Measurements from ENCODE around the gene CD9. TPM values are rescaled to one million over a fixed set of nuclear protein-coding genes. Genes with fewer than 3 reads are reported as not detected.

Gene CD9
- polyA plus RNA-seq, 3 donors: 164 to 181 (median 169) TPM

GRCh38 chr12:6234214-6234613, 34.0 kb downstream of the CD9 start:
- DNase-seq: no peak

DNA sequence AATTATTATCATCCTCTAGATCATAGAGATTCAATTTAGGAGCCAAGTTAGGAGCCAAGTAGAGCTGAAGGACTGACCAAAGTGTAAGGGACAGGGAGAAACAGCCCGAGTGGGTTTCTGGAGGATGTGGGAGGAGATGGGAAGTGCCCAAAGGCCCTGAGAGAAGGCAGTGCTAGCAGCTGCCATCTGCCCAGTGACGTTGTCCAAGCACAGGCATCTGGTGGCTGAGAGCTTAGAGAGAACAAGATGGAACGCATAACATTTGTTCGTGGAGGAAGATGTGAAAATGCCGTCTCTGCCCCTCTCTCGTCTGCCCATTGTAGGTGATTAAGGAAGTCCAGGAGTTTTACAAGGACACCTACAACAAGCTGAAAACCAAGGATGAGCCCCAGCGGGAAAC, 34.7 kb downstream of the CD9 start:
- DNase-seq: no peak

DNA sequence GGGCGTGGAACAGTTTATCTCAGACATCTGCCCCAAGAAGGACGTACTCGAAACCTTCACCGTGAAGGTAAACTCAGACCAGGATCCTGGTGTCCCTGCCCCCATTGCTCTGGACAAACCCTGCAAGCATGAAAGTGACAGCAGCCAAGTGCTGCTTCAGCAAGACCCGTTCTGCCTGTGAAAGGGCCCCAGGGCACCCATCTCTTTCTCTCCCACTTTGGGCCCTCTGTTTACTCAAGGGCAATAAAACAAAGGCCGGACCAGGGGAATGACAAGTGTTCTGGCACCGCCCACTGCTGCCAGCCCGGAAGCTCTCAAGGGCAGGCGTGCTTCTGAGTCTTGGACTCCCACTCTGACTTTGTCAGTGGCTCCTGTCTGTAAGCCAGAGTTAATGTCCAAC, 35.3 kb downstream of the CD9 start:
- DNase-seq: no peak

GRCh38 chr12:6235906-6236640, 35.9 kb downstream of the CD9 start:
- DNase-seq: no peak

DNA sequence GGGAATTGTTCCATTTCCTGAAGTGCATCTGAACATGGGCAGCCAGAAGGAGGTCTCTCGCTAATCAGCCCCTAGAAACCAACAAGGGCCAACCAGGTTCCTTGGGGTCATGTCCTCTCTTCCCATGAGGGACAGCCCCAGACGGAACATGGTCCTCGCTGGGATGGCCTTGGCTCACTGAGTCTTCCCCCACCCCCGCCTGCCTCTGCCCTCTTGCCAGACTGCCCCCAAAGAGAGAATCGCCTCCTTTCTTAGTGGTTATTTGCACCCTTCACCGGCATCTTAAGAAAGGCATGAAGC, 36.4 kb downstream of the CD9 start:
- no peak for DNase-seq

DNA sequence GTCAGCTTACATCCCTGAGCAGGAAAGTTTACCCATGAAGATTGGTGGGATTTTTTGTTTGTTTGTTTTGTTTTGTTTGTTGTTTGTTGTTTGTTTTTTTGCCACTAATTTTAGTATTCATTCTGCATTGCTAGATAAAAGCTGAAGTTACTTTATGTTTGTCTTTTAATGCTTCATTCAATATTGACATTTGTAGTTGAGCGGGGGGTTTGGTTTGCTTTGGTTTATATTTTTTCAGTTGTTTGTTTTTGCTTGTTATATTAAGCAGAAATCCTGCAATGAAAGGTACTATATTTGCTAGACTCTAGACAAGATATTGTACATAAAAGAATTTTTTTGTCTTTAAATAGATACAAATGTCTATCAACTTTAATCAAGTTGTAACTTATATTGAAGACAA, 37.6 kb downstream of the CD9 start:
- DNase-seq: no peak

GRCh38 chr12:6238875-6239274, 38.7 kb downstream of the CD9 start:
- DNase-seq: no peak

DNA sequence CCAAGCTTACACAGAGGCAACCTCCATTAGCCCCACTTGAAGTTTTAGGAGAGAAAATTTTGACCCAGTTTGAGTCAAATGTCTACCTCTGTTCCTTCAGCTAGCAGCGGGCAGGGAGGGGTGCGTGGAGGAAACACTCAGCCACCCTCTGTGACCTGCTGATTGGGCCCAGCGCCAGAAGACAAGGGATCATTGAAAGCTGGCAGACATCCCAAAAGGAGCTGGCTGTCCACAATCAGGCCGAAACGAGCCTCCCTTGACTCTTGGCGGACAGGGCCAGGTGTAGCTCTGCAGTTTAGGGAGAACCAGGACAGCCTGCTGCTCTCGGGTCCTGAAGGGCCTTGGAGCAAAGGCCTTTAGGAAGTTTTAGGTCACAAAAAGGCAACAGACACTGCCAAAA, 41.3 kb downstream of the CD9 start:
- no peak for DNase-seq

DNA sequence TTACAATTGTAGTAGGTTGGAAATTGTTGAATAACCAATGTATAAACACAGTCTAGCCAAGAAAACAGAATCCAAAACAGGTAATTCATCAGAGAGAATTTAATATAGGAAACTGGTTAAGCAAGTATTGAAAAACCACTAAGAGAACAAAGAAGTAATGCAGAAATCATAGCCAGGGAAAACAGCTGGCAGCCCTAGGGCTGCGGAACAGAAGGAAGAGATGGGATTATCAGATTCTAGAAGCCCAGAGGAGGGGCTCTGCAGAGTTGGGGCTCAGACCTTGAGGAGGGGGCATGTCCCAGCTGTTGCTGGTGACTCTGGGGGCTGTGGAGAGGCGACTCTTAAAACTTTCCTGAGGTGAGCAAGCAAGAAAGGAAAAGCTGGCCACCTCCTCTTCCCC, 49.4 kb downstream of the CD9 start:
- no peak for DNase-seq

- no peak for DNase-seq
Measured at GRCh38 chr12:6250343-6250742, 50.1 kb downstream of the CD9 start.

DNA sequence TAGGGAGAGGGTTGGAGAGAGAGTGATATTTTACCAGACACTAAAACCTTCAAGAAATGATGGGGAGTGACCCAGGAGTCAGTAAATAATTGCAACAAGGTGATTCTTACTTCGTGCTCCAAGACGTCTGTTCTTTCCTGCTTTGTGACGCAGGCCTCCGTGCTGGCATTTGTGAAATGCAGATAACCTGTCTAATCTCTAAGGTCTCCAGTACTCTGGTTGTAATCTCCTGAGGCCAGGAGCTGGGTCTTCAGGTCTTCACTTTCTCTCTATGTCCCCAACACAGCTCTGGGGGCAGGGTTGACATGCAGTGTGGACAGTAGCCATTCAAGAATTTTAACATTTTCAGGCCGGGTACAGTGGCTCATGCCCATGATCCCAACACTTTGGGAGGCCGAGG, 53.1 kb downstream of the CD9 start:
- DNase-seq: no peak

- no peak for DNase-seq
Measured at GRCh38 chr12:6254491-6254890, 54.3 kb downstream of the CD9 start.

- no peak for DNase-seq
Measured at GRCh38 chr12:6257007-6257406, 56.8 kb downstream of the CD9 start.

- no peak for DNase-seq
Measured at GRCh38 chr12:6262211-6262610, 62.0 kb downstream of the CD9 start.

- DNase-seq: no peak
Measured at GRCh38 chr12:6262623-6263022, 62.4 kb downstream of the CD9 start.

DNA sequence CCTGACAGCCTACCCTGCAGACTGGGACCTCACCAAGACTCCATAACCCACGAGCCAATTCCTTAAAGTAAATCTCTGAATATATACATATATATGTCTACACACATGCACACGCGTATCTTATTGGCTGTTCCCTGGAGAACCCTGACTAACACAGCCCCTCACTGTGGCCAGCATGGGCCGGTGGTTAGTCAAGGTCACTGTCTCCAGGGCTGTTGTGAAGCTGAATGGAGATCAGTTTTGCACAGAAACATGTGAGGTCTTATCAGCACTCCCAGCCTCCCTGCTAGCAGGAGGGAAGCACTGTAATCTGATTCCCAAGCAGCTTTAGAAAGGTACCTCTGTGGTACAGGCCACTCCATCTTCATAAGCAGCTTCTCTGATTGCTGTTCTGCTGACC, 63.7 kb downstream of the CD9 start:
- no peak for DNase-seq

DNA sequence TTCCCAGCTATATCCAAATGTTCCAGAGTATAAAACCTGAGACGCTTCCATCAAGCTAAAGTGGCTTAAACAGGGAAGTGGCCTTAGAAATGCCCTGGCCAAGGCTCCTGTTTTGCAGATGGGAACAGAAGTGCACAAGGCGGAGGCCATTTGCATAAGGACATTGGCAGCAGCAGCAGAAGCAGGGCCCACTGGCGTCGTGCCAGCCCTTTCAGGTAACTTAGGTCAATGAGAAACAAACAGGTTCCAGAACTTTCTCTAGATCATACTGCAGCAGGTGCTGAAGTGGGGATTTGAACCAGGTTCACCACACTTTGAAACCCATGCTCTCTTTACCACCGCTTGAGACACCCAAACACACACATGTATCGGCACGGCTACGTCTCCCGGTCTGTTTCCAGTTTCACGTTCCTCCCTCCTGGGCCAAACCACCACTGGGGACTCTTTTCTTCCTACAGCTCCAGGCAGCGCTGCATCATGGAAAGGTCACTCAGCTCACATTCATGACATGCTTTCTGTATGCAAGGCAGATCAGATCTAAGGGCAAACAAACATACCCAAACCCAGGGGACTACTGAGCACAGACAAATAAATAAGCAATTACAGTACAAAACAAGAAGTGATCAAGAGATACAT, 64.3 kb downstream of the CD9 start:
- DNase-seq: no peak

DNA sequence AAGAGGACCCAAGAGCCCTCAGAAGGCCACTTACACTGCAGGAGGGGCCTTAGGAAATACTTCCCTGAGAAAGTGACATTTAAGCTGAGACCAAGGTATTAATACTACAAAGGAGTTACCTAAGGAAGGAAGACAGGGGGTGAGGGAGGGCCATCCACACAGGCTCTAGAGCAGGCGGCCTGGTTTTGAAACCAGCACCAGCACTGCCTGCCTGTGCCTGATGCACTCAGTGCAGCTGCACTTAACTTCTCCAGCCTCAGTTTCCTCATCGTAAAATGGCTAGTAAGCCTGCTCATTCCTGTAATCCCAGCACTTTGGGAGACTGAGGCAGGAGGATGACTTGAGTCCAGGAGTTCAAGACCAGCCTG, 64.8 kb downstream of the CD9 start:
- DNase-seq: no peak

GRCh38 chr12:6266541-6266966, 66.4 kb downstream of the CD9 start:
- no peak for DNase-seq

- DNase-seq: peak; percentile 69
Measured at GRCh38 chr12:6266971-6267721, 66.9 kb downstream of the CD9 start.

DNA sequence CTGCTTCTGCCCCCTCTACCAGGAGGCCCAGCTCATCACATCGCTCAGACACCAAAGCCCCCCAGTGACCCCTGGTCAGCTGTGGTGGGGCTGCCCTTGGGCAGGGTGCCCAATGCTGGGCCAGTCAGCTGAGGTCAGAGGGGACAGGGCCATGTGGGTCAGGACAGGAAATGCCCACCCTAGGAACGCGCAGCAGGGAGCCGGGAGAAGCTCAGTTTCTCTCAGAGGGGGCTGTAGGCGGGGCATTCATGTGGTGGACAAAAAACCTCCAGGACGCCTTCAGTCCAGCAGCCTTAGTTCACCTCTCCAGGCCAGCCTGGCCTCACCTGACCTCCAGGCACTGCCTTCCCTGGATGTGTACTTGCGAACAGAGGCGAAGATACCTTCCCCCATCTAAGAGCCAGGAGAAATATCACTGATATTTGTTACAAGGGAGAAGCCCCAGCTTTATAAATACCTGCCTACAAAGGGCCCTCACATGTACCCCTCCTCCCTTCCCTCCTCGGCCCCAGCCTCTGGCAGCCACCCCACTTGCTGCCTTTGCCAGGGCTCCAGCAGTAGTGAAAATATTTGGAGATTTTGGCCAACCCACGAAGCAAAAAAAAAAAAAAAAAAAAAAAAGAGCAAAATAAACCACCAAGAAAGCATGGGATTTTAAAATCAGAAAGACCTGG, 68.4 kb downstream of the CD9 start:
- no peak for DNase-seq

GRCh38 chr12:6269986-6270385, 69.8 kb downstream of the CD9 start:
- no peak for DNase-seq

DNA sequence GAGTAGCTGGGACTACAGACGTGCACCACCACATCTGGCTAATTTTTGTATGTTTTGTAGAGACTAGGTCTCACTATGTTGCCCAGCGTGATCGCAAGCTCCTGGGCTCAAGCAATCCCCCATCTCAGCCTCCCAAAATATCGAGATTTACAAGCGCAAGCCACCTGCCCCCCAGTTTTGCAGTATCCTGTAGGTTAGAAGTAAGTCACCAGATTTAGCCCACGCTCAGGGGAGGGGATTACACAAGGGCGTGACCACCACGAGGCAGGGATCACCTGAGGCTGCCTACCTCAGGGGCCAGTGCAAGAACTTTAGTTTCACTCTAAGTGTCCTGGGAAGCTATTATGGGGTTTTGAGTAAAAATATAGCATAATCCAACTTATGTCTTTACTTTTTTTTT, 71.1 kb downstream of the CD9 start:
- DNase-seq: no peak
